Measurements from ENCODE around the gene CCND1. TPM values are rescaled to one million over a fixed set of nuclear protein-coding genes. Genes with fewer than 3 reads are reported as not detected.

The CCND1 gene
- total and polyA plus RNA-seq, 9 of the 15 experiments (the other 6 are each of a cell fraction or from before 2014, with no cell fraction given) = 0.04 to 23.3 (median 3.8) TPM

DNA sequence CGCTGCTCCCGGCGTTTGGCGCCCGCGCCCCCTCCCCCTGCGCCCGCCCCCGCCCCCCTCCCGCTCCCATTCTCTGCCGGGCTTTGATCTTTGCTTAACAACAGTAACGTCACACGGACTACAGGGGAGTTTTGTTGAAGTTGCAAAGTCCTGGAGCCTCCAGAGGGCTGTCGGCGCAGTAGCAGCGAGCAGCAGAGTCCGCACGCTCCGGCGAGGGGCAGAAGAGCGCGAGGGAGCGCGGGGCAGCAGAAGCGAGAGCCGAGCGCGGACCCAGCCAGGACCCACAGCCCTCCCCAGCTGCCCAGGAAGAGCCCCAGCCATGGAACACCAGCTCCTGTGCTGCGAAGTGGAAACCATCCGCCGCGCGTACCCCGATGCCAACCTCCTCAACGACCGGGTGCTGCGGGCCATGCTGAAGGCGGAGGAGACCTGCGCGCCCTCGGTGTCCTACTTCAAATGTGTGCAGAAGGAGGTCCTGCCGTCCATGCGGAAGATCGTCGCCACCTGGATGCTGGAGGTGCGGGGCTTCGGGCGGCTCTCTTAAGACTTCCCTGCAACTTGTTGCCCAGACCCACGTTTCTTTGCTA, at the start of gene CCND1 (continued):
- no peak for TF ChIP-seq ESRRB (CRISPR knock-in tag; IDR thresholded peaks at IDR 0.05; ENCODE audit: borderline replicate concordance)
- no peak for TF ChIP-seq STAT5A (IDR thresholded peaks at IDR 0.05; ENCODE audit: borderline replicate concordance, low read length)
- TF ChIP-seq NFE2 (IDR thresholded peaks at IDR 0.05; ENCODE audit: low read depth) = no peak
- TF ChIP-seq JUND (IDR thresholded peaks at IDR 0.05; ENCODE audit: borderline replicate concordance, low read depth, low read length) = no peak
- TF ChIP-seq JUND (tag; IDR thresholded peaks at IDR 0.05; ENCODE audit: borderline replicate concordance, low read depth, low read length) = no peak
- TF ChIP-seq FOXP1 (CRISPR knock-in tag; IDR thresholded peaks at IDR 0.05) = no peak
- TF ChIP-seq PTTG1 (tag; IDR thresholded peaks at IDR 0.05; ENCODE audit: low read depth) = no peak
- TF ChIP-seq ZNF277 (CRISPR knock-in tag; IDR thresholded peaks at IDR 0.05; ENCODE audit: borderline replicate concordance) = no peak
- TF ChIP-seq RUNX1 (IDR thresholded peaks at IDR 0.05; ENCODE audit: low read depth) = no peak
- TF ChIP-seq HNRNPK (IDR thresholded peaks at IDR 0.05; ENCODE audit: low read depth, low read length, poor library complexity, severe bottlenecking) = no peak
- no peak for TF ChIP-seq TBL1XR1 (IDR thresholded peaks at IDR 0.05; ENCODE audit: low read length in 2 of 2)
- TF ChIP-seq GATAD2A (IDR thresholded peaks at IDR 0.05) = no peak
- TF ChIP-seq ZNF507 (tag; conservative IDR thresholded peaks at IDR 0.05) = no peak
- no peak for TF ChIP-seq SMAD4 (CRISPR knock-in tag; conservative IDR thresholded peaks at IDR 0.05)
- TF ChIP-seq SIX5 (IDR thresholded peaks at IDR 0.05; ENCODE audit: borderline replicate concordance in 1 of 2, insufficient read depth in 1 of 2, low read depth in 1 of 2, low read length in 2 of 2) = no peak
- TF ChIP-seq SMARCC2 (IDR thresholded peaks at IDR 0.05; ENCODE audit: low read depth) = no peak
- no peak for TF ChIP-seq SP2 (IDR thresholded peaks at IDR 0.05; ENCODE audit: extremely low read depth, low read depth, low read length, poor library complexity, severe bottlenecking)
- TF ChIP-seq ZNF232 (CRISPR knock-in tag; IDR thresholded peaks at IDR 0.05) = no peak
- TF ChIP-seq MAFF (IDR thresholded peaks at IDR 0.05; ENCODE audit: low read length) = no peak
- no peak for TF ChIP-seq CCAR2 (IDR thresholded peaks at IDR 0.05; ENCODE audit: low read depth, low read length)
- TF ChIP-seq POLR2B (IDR thresholded peaks at IDR 0.05; ENCODE audit: low read depth, partially characterized antibody) = no peak
- TF ChIP-seq, protein P1, sequence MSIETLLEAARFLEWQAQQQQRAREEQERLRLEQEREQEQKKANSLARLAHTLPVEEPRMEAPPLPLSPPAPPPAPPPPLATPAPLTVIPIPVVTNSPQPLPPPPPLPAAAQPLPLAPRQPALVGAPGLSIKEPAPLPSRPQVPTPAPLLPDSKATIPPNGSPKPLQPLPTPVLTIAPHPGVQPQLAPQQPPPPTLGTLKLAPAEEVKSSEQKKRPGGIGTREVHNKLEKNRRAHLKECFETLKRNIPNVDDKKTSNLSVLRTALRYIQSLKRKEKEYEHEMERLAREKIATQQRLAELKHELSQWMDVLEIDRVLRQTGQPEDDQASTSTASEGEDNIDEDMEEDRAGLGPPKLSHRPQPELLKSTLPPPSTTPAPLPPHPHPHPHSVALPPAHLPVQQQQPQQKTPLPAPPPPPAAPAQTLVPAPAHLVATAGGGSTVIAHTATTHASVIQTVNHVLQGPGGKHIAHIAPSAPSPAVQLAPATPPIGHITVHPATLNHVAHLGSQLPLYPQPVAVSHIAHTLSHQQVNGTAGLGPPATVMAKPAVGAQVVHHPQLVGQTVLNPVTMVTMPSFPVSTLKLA (conservative IDR thresholded peaks at IDR 0.05) = no peak
- no peak for TF ChIP-seq HOMEZ (CRISPR knock-in tag; IDR thresholded peaks at IDR 0.05)
- no peak for TF ChIP-seq NFIX (CRISPR knock-in tag; IDR thresholded peaks at IDR 0.05; ENCODE audit: low read depth)
- TF ChIP-seq CBFB (CRISPR knock-in tag; IDR thresholded peaks at IDR 0.05) = no peak
- TF ChIP-seq ZNF239 (CRISPR knock-in tag; IDR thresholded peaks at IDR 0.05) = no peak
